ENCODE data around the gene SPRING1. TPM values are rescaled to one million over a fixed set of nuclear protein-coding genes. Genes with fewer than 3 reads are reported as not detected.
A peak's percentile ranks its signal among the peaks of the same experiment; 100 is the strongest.

The SPRING1 gene
- total and polyA plus RNA-seq, 2 of the 4 experiments (the other 2 are of a cell fraction), result 12.4 to 14.0 TPM

DNA sequence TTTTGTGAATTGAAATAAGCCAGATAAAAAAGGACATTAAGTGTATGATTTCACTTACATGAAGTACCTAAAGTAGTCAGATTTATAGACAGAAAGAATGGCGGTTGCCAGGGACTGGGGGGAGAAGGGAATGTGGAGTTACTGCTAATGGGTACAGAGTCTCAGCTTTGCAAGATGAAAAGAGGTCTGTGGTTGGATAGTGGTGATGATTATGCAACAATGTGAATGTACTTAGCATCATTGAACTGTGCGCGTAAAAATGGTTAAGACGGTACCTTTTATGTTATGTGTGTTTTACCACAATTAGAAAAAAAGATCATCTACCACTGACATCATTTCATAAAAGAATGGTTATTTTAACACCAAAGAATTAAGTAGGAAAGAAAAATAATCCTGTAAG, 36.2 kb upstream of the SPRING1 start:
- CTCF ChIA-PET, result no interaction called here
- WGBS, 2 experiments (ENCODE audit: extremely low coverage in 2 of 2, insufficient read length in 1 of 2), result 100% methylated on average over 1 of the region's 4 CpGs; no CpG with 5 or more reads in 1 of the 2 experiments

More for the DNA sequence above, 36.2 kb upstream of the SPRING1 start:
- Histone ChIP-seq H3K23ac (ENCODE audit: low read depth, low read length) (no peak overlapping the region), H3K4me1 (ENCODE audit: control insufficient read depth, insufficient read depth, low read length) (no peaks in the 10 kb centered on the region), H2BK120ac (ENCODE audit: low read depth, low read length) (no peak overlapping the region), H3K9ac (ENCODE audit: low read depth, low read length) (no peak overlapping the region), H2AK5ac (ENCODE audit: low read depth, low read length) (no peak overlapping the region), H4K91ac (ENCODE audit: insufficient read depth, low read depth, low read length) (no peak overlapping the region), H3K36me3 (ENCODE audit: control insufficient read depth, insufficient read depth, low read length) (no peaks in the 10 kb centered on the region), H2BK20ac (ENCODE audit: low read depth, low read length) (no peak overlapping the region), H3K18ac (ENCODE audit: low read depth, low read length) (no peak overlapping the region), H3K9me3 (ENCODE audit: control insufficient read depth, insufficient read depth, low read length) (no peaks in the 10 kb centered on the region), H3K79me1 (ENCODE audit: low read depth in 1 of 2, low read length in 2 of 2) (no peaks in the 10 kb centered on the region), H2AK9ac (replicated peaks; ENCODE audit: low read depth, low read length, poor library complexity) (no peak overlapping the region), H3K4ac (ENCODE audit: low read depth, low read length) (no peak overlapping the region), H4K8ac (ENCODE audit: low read depth in 2 of 2, low read length in 2 of 2) (no peak overlapping the region), H2BK15ac (ENCODE audit: low read depth, low read length) (no peak overlapping the region), H3K14ac (replicated peaks; ENCODE audit: low read depth, low read length) (no peak overlapping the region), H3K9me1 (ENCODE audit: insufficient read depth, low read length) (no peaks in the 10 kb centered on the region), H3K4me2 (ENCODE audit: low read depth, low read length) (no peak overlapping the region), H3K4me3 (ENCODE audit: insufficient read depth, low read depth, low read length) (no peak overlapping the region), H2BK5ac (ENCODE audit: low read depth, low read length, poor library complexity, severe bottlenecking) (no peak overlapping the region), H4K5ac (ENCODE audit: low read depth, low read length) (no peak overlapping the region), H4K20me1 (ENCODE audit: insufficient read depth, low read length) (no peaks in the 10 kb centered on the region), H3K56ac (ENCODE audit: extremely low read depth, insufficient read depth, low read length) (no peak overlapping the region), H3K27me3 (ENCODE audit: control insufficient read depth, insufficient read depth, low read length) (no peaks in the 10 kb centered on the region), H2AFZ (replicated peaks; ENCODE audit: low read length, poor library complexity) (no peak overlapping the region), H3K27ac (ENCODE audit: insufficient read depth, low read length) (no peak overlapping the region)
- in situ Hi-C loops (cut with MboI; ENCODE audit: low sequenced_read_pairs), result no loop called here
- DNase-seq (no peak), ATAC-seq (ENCODE audit: low read depth) (no peak)
- TF ChIP-seq CEBPB (IDR thresholded peaks at IDR 0.05; ENCODE audit: low read depth, low read length), result peak; percentile 46; the same call in 1 of the 2 replicates
- TF ChIP-seq, protein P1, sequence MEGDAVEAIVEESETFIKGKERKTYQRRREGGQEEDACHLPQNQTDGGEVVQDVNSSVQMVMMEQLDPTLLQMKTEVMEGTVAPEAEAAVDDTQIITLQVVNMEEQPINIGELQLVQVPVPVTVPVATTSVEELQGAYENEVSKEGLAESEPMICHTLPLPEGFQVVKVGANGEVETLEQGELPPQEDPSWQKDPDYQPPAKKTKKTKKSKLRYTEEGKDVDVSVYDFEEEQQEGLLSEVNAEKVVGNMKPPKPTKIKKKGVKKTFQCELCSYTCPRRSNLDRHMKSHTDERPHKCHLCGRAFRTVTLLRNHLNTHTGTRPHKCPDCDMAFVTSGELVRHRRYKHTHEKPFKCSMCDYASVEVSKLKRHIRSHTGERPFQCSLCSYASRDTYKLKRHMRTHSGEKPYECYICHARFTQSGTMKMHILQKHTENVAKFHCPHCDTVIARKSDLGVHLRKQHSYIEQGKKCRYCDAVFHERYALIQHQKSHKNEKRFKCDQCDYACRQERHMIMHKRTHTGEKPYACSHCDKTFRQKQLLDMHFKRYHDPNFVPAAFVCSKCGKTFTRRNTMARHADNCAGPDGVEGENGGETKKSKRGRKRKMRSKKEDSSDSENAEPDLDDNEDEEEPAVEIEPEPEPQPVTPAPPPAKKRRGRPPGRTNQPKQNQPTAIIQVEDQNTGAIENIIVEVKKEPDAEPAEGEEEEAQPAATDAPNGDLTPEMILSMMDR (conservative IDR thresholded peaks at IDR 0.05; ENCODE audit: low read depth, low read length), result no peak
- no peak for TF ChIP-seq RFX5 (IDR thresholded peaks at IDR 0.05; ENCODE audit: low read depth, low read length)
- no peak for TF ChIP-seq CHD1 (IDR thresholded peaks at IDR 0.05; ENCODE audit: low read depth, low read length)
- dilution Hi-C loops (cut with HindIII; ENCODE audit: low sequenced_read_pairs, unreplicated experiment), result no loop called here
- intact Hi-C loops (cut with micrococcal nuclease), result no loop called here
- no TSS peak for BruUV-seq (replicated peaks)
- POLR2A ChIA-PET (ENCODE audit: unreplicated experiment), result no interaction called here
